GM19099 (cell line): ENCODE measurements around the gene SLC19A1.

Experiments used
- POLR2A ChIP-seq: IDR thresholded peaks from 3 replicates; pipeline ENCODE4 v1.6.1; 2011; ENCODE audit warnings: low read depth; ENCODE audit not compliant: insufficient read length; ENCODE audit errors: extremely low read depth

The SLC19A1 gene

DNA sequence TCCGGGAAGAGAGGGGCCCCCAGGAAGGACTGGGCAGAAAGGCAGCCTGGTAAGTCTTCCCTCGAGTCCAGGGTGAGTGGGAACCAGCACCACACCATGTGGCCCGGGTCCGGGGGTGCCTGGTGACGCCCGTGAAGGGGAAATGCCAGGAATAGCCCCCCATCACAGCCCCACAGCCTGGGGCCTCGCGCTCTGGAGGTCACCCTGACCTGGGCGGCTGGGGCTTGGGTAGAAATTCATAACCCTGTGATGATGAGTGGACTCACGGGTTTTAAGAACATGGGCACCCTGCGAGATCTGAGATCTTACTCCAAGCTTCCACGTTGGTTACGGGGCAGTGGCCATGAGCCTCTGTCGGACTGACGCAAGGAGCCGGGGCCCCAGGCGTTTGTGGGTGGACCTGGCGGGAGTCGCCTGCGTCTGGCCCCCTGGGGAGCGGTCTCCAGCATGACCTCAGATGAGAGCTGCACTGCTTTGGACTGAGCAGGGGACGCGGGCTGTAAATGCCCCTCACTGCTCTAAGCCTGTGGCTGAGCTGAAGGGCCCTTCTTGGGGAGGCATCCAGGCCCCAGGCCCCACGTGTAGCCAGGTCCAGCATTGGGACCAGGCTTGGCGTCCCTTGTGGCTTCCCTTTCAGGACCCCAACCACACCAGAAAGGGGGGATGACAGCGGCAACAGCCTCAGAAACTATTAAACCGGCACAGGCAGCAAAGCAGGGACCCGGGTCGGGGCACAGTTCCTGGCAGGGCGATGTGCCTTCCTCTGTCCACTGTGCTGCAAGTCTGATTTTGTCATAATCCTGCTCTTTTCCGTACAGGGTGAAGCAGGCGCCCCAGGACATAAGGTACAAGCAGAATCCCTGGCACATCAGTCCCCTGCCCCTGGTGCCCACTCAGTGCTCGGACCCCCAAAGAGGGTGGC lies 60.0 kb downstream of the SLC19A1 start:
- no peak for TF ChIP-seq POLR2A

DNA sequence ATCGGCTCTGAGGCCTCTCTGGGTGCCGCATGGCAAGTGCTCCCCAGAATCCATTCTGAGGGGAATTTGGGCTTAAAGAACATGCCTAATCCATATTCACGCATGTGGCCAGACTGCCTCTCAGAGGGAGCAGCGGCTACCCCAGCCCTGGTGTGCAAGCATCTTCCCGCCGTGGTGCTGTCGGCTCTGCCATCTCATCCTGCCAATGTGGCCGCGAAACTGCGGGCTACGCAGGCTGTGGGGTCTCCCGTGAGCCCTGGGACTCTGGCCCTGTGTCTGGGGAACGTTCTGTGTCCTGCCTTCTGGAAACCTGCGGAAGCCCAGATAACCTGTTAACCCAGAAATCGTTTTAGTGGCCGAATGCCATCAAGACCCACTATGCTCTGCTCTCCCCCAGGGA lies 60.7 kb downstream of the SLC19A1 start:
- no peak for TF ChIP-seq POLR2A

DNA sequence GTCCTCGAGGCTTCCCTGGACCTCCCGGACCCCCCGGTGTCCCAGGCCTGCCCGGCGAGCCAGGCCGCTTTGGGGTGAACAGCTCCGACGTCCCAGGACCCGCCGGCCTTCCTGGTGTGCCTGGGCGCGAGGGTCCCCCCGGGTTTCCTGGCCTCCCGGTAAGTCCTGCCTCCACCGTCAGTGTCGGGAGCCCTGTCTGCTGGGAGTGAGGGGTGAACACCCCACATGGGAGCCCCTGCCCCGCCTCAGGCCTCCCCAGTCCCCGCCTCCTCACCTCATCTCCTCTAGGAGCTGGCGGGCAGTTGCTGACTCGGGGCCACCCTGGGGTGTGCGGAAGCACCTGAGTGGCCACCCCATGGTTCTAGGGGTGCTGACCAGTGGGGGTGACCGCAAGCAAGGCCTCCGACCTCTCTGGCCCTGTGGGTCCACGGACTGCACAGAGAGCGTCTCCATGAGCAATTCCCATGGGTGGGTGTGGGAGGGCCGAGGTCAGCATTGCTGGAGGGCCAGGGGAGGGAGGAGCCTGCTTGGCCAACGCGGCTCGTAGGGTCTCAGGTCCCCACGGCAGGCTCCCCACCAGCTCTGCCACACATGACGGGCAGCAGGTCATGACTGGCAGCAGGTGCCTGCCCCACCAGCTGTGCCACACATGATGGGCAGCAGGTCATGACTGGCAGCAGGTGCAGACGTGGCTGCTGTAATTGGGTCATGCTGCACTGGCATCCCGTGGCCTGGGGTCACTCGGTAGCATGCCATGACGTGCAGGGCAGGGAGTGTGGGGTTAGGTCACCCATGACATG lies 61.3 kb downstream of the SLC19A1 start:
- TF ChIP-seq POLR2A = no peak

DNA sequence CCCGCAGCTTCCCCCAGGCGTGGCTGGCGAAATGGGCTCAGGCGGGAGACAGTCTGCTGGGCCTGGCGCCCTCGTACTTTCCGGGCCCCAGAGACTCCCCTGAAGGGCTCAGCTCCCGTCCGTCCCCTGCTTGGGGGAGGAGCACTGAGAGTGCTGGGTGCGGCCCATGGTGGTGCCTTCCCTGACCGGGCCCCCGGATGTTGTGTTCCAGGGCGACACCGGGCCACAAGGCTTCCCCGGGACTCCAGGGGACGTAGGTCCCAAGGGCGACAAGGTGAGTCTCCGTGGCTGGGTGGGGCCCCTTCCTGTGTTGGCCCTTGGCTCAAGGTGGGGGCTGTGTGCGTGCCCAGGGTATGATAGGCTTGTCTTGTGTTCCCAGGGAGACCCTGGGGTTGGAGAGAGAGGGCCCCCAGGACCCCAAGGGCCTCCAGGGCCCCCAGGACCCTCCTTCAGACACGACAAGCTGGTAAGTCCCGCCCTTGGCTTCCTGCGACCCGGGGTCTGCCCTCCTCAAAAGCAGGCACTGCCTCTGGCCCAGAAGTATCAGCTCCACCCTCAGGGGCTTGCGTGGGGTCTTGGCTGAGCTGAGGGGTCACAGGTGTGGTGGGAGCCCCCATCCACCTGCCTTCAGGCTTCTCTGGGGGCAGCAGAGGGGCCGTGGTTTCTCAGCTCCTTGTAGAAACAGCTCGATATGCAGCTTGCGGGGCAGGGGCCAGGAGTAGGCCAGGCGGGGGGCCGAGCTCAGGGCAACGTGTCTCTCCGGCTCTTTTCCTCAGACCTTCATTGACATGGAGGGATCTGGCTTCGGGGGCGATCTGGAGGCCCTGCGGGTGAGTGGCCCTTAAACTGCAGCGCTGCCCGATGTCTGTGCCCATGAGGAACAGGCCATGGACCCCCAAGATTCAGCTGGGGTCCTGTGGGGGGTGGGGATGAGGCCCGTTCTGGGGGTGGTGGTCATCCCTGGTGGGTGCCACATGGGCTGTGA lies 62.3 kb downstream of the SLC19A1 start:
- no peak for TF ChIP-seq POLR2A

DNA sequence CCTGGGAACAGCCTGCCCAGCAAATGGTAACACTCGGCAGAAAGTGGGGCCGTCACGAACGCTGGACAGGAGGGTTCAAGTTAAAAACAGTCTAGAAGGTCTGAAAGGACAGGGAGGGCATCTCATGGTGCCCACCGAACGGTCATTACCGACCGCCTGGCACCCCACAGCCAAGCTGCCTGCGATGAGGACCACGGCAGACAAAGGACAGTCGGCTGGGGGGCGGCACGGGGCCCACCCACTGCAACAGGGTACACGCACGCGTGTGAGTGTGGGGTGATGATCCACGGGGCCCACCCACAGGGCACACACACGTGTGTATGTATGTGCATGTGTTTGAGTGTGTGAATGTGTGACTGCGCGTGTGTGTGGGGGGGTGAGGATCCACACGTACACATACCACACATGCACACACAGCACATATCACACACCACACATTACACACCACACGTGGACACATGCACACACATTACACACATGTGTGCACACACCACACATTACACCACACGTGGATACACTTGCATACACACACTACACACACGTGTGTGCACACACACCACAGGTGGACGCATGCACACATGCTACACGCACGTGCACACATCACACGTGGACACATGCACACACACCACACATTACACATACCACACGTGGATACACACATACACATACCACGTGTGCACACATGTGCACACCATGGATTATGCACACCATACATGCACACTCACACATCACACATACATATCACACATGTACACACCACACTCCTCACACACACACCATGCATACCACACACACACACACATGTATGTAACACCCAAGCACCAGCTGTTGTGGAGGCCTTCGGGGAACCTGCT lies 63.2 kb downstream of the SLC19A1 start:
- TF ChIP-seq POLR2A = no peak

DNA sequence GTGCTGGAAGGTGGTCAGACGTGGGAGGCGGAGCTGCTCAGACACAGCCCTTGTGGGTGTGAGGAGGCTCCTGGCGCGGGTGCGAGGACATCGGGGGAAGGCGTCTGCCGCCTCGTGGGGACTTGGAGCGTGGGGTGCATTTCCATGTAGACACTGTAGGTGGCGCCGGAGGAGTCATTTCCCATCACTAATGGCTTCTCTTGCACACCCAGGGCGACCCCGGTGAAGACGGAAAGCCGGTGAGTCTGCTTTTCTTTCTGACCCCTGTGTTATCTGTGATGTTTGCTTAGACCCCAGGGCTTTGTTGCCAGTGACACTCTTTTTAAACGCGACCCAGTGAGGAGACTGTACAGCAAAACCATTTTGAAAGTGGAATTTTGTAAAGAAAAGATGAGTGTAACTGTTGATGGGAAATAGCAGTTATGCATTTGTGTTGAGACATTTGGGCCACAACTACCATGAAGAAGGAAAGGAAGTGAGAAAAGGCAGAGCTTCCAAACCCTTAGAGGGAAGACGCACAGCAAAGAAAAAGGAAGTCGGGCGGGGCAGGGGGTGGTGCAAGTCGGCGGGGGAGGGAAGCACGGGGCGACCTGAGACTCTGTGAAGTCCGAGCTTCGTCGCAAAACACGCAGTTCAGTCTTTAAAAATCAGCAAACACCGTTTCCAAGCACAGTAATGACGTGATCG lies 64.0 kb downstream of the SLC19A1 start:
- TF ChIP-seq POLR2A = no peak

DNA sequence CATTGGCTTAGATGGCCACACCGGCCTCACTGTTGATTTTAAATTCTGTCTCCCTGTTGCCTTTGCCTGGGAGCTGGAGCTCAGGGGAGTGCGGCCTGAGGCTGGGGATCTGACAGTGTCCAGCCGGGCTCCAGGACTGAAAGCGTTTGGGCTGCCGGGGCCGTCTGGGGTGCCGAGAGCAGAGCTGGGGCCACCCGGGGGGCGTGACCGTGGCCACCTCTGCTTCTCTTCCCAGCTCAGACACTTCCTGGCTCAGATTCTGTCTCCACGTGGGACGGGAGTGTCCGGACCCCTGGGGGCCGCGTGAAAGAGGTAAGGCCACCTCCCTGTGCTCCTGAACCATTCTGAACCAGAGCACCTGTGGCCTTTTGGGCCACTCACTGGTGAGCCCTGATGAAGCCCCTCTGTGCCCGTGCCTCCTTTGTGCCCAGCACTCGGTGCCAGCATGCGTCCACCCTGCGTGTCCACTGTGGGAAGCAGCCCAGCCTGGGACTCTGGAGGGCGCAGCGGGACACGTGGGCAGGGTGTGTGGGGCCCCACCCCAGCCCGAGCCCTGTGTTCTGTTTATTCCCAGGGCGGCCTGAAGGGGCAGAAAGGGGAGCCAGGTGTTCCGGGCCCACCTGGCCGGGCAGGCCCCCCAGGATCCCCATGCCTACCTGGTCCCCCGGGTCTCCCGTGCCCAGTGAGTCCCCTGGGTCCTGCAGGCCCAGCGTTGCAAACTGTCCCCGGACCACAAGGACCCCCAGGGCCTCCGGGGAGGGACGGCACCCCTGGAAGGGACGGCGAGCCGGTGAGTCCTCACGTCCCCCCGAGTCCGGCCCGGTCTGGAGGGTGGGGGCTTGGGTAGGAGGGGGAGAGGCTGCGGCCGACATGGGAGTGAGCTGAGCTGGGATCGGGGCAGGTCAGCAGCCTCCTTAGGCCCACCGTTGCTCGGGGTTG lies 64.8 kb downstream of the SLC19A1 start:
- no peak for TF ChIP-seq POLR2A

DNA sequence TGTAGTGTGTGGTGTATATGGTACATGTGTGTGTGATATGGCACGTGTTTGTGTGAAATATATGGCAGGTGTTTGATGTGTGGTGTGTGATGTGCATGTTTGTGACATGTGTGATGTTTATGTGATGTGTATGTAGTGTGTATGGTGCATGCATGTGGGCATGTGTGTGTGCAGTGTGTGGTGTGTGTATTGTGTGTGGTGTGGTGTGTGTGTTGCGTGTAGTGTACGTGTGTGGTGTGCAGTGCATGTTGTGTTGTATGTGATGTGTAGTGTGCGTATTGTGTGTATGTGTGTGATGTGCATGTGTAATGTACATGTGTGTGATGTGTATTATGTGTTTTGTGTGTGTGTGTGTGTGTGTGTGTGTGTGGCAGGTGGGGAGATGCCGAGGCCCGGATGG lies 65.7 kb downstream of the SLC19A1 start:
- TF ChIP-seq POLR2A = no peak

DNA sequence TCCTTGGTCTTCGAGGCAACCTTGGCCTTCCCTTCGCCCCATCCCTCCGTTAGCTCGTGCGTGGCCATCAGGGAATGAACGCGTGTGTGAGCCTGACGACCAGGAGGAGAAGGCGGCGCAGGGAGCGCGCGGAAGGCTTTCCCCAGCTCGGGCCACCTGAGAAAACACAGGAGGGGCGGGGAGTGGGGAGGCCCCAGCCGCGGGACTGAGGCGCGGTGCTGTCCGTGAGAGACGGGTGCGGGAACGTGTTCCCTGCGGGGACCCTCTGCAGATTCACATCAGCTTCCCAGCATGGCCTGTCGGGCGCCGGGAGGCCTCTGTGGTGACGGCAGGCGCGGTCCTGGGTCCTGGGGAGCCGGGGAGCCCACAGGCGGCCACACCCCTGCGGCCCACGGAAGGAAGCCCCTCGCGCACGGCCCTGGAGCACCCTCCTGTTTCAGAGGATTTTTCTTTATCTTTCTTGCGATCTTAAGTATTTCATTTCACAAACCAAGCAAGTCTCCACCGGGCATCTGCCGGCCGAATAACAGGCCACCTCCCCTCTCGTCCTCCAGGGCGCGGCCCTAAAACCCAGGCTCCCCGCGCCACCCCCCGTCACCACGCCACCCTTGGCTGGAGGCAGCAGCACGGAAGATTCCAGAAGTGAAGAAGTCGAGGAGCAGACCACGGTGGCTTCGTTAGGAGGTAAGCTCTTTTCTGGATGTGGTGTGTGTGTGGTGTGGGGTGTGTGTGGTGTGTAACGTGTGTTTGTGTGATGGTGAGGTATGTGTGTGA lies 66.3 kb downstream of the SLC19A1 start:
- no peak for TF ChIP-seq POLR2A

DNA sequence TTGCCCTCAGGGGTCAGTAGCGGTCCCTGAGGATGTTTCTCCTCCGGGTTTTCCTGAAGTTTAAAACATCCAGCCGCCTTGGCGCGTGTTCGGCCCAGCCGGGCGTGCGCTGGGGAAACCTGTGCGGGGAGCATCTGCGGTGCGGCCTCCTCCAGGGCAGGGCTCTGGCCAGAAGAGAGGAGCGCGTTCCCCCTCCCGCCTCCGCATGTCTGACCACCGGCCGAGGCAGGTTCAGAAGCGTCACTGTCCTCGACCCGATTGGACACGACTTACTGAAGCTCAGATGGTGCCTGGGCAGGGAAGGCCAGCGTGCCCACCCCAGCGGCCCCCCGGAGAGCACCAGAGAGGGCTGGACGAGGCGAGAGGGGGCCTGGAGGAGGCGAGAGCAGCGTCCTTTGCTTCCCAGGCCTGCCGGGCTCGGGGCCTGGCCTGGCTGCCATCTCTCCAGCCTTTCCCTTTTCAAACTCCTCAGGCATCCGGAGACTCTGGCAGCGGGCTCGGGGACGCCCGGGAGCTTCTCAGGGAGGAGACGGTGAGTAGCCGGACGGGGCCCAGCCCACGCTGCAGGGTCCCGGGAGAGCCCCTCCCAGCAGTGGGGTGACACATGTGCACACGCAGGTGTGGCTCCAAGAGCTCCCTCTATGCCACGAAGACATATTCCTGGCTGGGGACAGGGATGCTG lies 67.1 kb downstream of the SLC19A1 start:
- TF ChIP-seq POLR2A = no peak
